GM18508 (cell line): ENCODE results near the gene RENBP.

Experiments
- ATAC-seq: cut with Tn5 transposase; IDR thresholded peaks from one replicate; pipeline ENCODE4 v1.9.1; 2021; ENCODE audit warnings: moderate number of reproducible peaks; ENCODE audit not compliant: insufficient read depth, unreplicated experiment

RENBP gene

GRCh38 chrX:153922932-153923857 is 21.2 kb downstream of the RENBP start:
- ATAC-seq = no peak

- ATAC-seq = no peak
These were observed 22.7 kb downstream of the RENBP start for GRCh38 chrX:153921511-153922446.

GRCh38 chrX:153921070-153921469 is 23.4 kb downstream of the RENBP start:
- ATAC-seq = no peak

- no peak for ATAC-seq
These were observed 23.9 kb downstream of the RENBP start for GRCh38 chrX:153920546-153920945.

GRCh38 chrX:153919281-153919680 is 25.2 kb downstream of the RENBP start:
- ATAC-seq = no peak

GRCh38 chrX:153917869-153918268 is 26.6 kb downstream of the RENBP start:
- ATAC-seq = no peak

- no peak for ATAC-seq
These were observed 30.7 kb downstream of the RENBP start for GRCh38 chrX:153913701-153914100.

- ATAC-seq = no peak
These were observed 31.2 kb downstream of the RENBP start for GRCh38 chrX:153913211-153913610.

GRCh38 chrX:153911798-153912197 is 32.6 kb downstream of the RENBP start:
- ATAC-seq = no peak

- ATAC-seq = no peak
These were observed 34.0 kb downstream of the RENBP start for GRCh38 chrX:153910446-153910845.

- no peak for ATAC-seq
These were observed 34.5 kb downstream of the RENBP start for GRCh38 chrX:153909980-153910360.

- ATAC-seq = no peak
These were observed 35.1 kb downstream of the RENBP start for GRCh38 chrX:153909024-153909979.

- no peak for ATAC-seq
These were observed 36.1 kb downstream of the RENBP start for GRCh38 chrX:153908219-153908860.

GRCh38 chrX:153907456-153907855 is 37.0 kb downstream of the RENBP start:
- no peak for ATAC-seq

GRCh38 chrX:153906126-153906917 is 38.1 kb downstream of the RENBP start:
- no peak for ATAC-seq

GRCh38 chrX:153905481-153906095 is 38.9 kb downstream of the RENBP start:
- no peak for ATAC-seq

GRCh38 chrX:153903991-153904957 is 40.2 kb downstream of the RENBP start, which contains the start of gene AVPR2:
AVPR2 (plus strand) TSS chrX:153904673; CDS start chrX:153905146, 473 bp downstream.
- ATAC-seq = no peak
